GM20000 (cell line): ENCODE results near the gene PIH1D2.
A peak's percentile ranks its signal among the peaks of the same experiment; 100 is the strongest.
"Not testable (repeated sequence)": the region's sequence is repeated elsewhere in the genome, so short reads cannot be mapped to it uniquely, and the experiment has no call there.

ENCODE experiments used
- DNase-seq: peaks from one replicate; pipeline ENCODE4 v3.0.0; 2012; ENCODE audit warnings: low spot score
- CTCF ChIP-seq: IDR thresholded peaks from 2 replicates; pipeline ENCODE4 v1.5.1; 2012; ENCODE audit warnings: mild to moderate bottlenecking, control low read depth; ENCODE audit errors: extremely low read depth, missing control alignments

Gene PIH1D2

GRCh38 chr11:112037527-112037926 lies 36.3 kb downstream of the PIH1D2 start:
- no peak for TF ChIP-seq CTCF
- DNase-seq: no peak

GRCh38 chr11:112033902-112034301 lies 39.9 kb downstream of the PIH1D2 start:
- TF ChIP-seq CTCF: no peak
- DNase-seq: no peak

GRCh38 chr11:112029460-112029859 lies 44.4 kb downstream of the PIH1D2 start:
- DNase-seq: no peak
- no peak for TF ChIP-seq CTCF

GRCh38 chr11:112026784-112027410 lies 46.9 kb downstream of the PIH1D2 start:
- not testable (repeated sequence) for DNase-seq

- peak; percentile 34 for DNase-seq
- no peak for TF ChIP-seq CTCF
Measured at GRCh38 chr11:112025707-112026106, 48.1 kb downstream of the PIH1D2 start.

GRCh38 chr11:112024773-112025678 lies 48.8 kb downstream of the PIH1D2 start, which contains the start of gene DLAT:
Gene DLAT, plus strand, starts transcription at chr11:112025408. Its CDS starts 65 bp downstream, at chr11:112025473.
- peak; percentile 89 for DNase-seq
- TF ChIP-seq CTCF: no peak

GRCh38 chr11:112024178-112024772 lies 49.5 kb downstream of the PIH1D2 start:
- TF ChIP-seq CTCF: no peak
- peak; percentile 51 for DNase-seq
